ENCODE results near the gene ARHGEF18. TPM values are rescaled to one million over a fixed set of nuclear protein-coding genes. Genes with fewer than 3 reads are reported as not detected.

The ARHGEF18 gene
- total RNA-seq, 1 experiment from 2014 or later: 77.4 TPM

DNA sequence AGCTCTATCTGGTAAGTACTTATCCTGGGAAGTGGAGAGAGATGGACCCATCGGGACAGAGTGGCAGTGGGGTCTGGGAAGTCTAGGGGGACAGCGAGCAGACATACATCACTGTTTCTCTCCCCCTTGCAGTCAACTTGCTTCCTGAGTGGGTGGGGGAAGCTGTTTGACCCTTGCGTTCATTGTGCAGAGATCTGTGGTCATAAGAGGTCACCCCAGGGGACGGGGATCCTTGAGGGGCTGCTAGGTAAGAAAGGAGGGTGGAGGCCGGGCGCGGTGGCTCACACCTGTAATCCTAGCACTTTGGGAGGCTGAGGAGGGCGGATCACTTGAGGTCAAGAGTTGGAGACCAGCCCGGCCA lies 474 bp downstream of the ARHGEF18 start:
- H3K9me2 ChIP-seq (ENCODE audit: insufficient read depth): no peaks in the 10 kb centered on the region
- H3K36me3 ChIP-seq (ENCODE audit: low read depth): no peaks in the 10 kb centered on the region
- intact Hi-C loops (cut with micrococcal nuclease; ENCODE audit: unreplicated experiment): no loop called here
- H3K27ac ChIP-seq: no peak overlapping the region
- no peaks in the 10 kb centered on the region for H3K9me3 ChIP-seq (ENCODE audit: insufficient read depth, low read depth)
- no TSS peak for BruUV-seq (replicated peaks)
- DNase-seq: no peak
- TF ChIP-seq CTCF (conservative IDR thresholded peaks at IDR 0.05) (no peak), EZH2 (IDR thresholded peaks at IDR 0.05; ENCODE audit: low read depth) (no peak)
- ChIA-PET POLR2A (ENCODE audit: unreplicated experiment) (interaction anchor here (0.5 kb wide), 1 partner anchor 491 kb away, joined by 3 read pairs; no protein-coding TSS in a partner anchor), CTCF (no interaction called here)
- H4K20me1 ChIP-seq (ENCODE audit: insufficient read depth): no peaks in the 10 kb centered on the region
- H3K79me2 ChIP-seq (ENCODE audit: low read depth): no peaks in the 10 kb centered on the region
- no peak overlapping the region for H2AFZ ChIP-seq
- H3K27me3 ChIP-seq (ENCODE audit: insufficient read depth, low read depth): no peaks in the 10 kb centered on the region
- H3F3A ChIP-seq (ENCODE audit: insufficient read depth, low read depth): no peaks in the 10 kb centered on the region
- no peaks in the 10 kb centered on the region; the same call in 1 of the 2 replicates for H3K4me1 ChIP-seq (replicated peaks; ENCODE audit: insufficient read depth)
- H3K4me3 ChIP-seq: no peak overlapping the region
- no peak overlapping the region for H3K4me2 ChIP-seq

DNA sequence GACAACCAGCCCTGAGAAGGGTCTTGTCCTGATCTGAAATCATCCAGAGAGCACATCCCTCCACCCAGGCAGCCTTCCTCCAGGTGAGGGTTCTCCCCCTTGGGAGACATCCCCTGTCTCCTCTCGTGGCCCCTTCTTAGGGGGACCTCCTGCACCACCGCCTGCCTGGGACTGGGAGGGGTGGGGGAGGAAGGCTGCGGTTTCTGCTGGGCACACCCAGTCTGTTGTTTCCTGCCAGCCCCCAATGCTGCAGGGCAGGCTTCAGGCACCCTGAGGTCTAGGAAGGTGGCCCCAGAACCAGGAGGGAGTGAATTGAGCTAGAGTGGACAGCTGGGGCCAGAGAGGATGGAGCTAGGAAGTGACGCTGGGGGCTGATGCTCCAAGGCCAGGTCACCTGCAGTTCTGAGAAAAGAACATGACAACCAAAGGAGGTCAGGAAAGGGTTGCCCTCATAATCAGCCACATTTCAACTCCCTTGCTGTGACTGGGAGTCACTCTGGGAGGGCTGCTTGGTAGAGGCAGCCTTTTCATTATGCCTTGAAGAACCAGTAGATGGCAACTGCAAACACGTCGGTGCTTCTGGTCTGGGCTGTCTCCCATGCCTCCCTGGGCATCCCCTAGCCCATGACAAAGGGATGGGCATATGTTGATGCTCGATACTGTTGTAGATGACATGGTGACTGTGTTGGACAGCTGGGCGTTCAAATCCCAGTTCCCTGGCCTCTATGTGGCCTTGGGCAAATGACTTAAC lies 1.4 kb downstream of the ARHGEF18 start:
- ChIA-PET POLR2A (ENCODE audit: unreplicated experiment) (no interaction called here), CTCF (interaction anchor here (0.6 kb wide), 1 partner anchor 30 kb away, joined by 3 read pairs; no protein-coding TSS in a partner anchor)
- no TSS peak for BruUV-seq (replicated peaks)
- H3K36me3 ChIP-seq (ENCODE audit: low read depth): no peaks in the 10 kb centered on the region
- no peaks in the 10 kb centered on the region for H4K20me1 ChIP-seq (ENCODE audit: insufficient read depth)
- no peaks in the 10 kb centered on the region for H3K27me3 ChIP-seq (ENCODE audit: insufficient read depth, low read depth)
- DNase-seq: no peak
- intact Hi-C loops (cut with micrococcal nuclease; ENCODE audit: unreplicated experiment): loop anchor here (5.0 to 10.0 kb wide), 4 partner anchors 185 to 502 kb away; partner anchors contain the start of genes MCEMP1 and PNPLA6
- H2AFZ ChIP-seq: no peak overlapping the region
- no peaks in the 10 kb centered on the region; the same call in 1 of the 2 replicates for H3K4me1 ChIP-seq (replicated peaks; ENCODE audit: insufficient read depth)
- H3K9me2 ChIP-seq (ENCODE audit: insufficient read depth): no peaks in the 10 kb centered on the region
- H3K27ac ChIP-seq: no peak overlapping the region
- no peaks in the 10 kb centered on the region for H3K9me3 ChIP-seq (ENCODE audit: insufficient read depth, low read depth)
- no peak overlapping the region for H3K4me3 ChIP-seq
- no peaks in the 10 kb centered on the region for H3F3A ChIP-seq (ENCODE audit: insufficient read depth, low read depth)
- no peak for TF ChIP-seq EZH2 (IDR thresholded peaks at IDR 0.05; ENCODE audit: low read depth)
- TF ChIP-seq CTCF (conservative IDR thresholded peaks at IDR 0.05): no peak
- no peaks in the 10 kb centered on the region for H3K79me2 ChIP-seq (ENCODE audit: low read depth)
- no peak overlapping the region for H3K4me2 ChIP-seq

- no peaks in the 10 kb centered on the region for H3K9me3 ChIP-seq (ENCODE audit: insufficient read depth, low read depth)
- no peak overlapping the region for H3K4me2 ChIP-seq
- no peaks in the 10 kb centered on the region for H3K36me3 ChIP-seq (ENCODE audit: low read depth)
- no peaks in the 10 kb centered on the region for H3K79me2 ChIP-seq (ENCODE audit: low read depth)
- H3K27ac ChIP-seq: no peak overlapping the region
- TF ChIP-seq CTCF (conservative IDR thresholded peaks at IDR 0.05): no peak
- TF ChIP-seq EZH2 (IDR thresholded peaks at IDR 0.05; ENCODE audit: low read depth): no peak
- intact Hi-C loops (cut with micrococcal nuclease; ENCODE audit: unreplicated experiment): loop anchor here (5.0 to 10.0 kb wide), 4 partner anchors 183 to 500 kb away; partner anchors contain the start of genes MCEMP1 and PNPLA6
- POLR2A ChIA-PET (ENCODE audit: unreplicated experiment): no interaction called here
- H4K20me1 ChIP-seq (ENCODE audit: insufficient read depth): no peaks in the 10 kb centered on the region
- no peaks in the 10 kb centered on the region for H3K4me1 ChIP-seq (replicated peaks; ENCODE audit: insufficient read depth)
- no peak overlapping the region for H2AFZ ChIP-seq
- H3K27me3 ChIP-seq (ENCODE audit: insufficient read depth, low read depth): no peaks in the 10 kb centered on the region
- no peak overlapping the region for H3K4me3 ChIP-seq
- no TSS peak for BruUV-seq (replicated peaks)
- H3K9me2 ChIP-seq (ENCODE audit: insufficient read depth): no peaks in the 10 kb centered on the region
- CTCF ChIA-PET: interaction anchor here (0.7 kb wide), 1 partner anchor 9 kb away, joined by 3 read pairs; no protein-coding TSS in a partner anchor
- no peak for DNase-seq
- H3F3A ChIP-seq (ENCODE audit: insufficient read depth, low read depth): no peaks in the 10 kb centered on the region
These were observed 3.1 kb downstream of the ARHGEF18 start for GRCh38 chr19:7351861-7352260.
